NCI-H345 treated with DMSO at 0.1 percent for 48 hours (cell line): ENCODE data around the gene SLC25A53.
"Not testable (repeated sequence)": the region's sequence is repeated elsewhere in the genome, so short reads cannot be mapped to it uniquely, and the experiment has no call there.

Source experiments
- DNase-seq: peaks from one replicate; lab custom pipeline; 2025; ENCODE audit not compliant: unreplicated experiment; lab: John Stamatoyannopoulos, UW

Gene SLC25A53

DNA sequence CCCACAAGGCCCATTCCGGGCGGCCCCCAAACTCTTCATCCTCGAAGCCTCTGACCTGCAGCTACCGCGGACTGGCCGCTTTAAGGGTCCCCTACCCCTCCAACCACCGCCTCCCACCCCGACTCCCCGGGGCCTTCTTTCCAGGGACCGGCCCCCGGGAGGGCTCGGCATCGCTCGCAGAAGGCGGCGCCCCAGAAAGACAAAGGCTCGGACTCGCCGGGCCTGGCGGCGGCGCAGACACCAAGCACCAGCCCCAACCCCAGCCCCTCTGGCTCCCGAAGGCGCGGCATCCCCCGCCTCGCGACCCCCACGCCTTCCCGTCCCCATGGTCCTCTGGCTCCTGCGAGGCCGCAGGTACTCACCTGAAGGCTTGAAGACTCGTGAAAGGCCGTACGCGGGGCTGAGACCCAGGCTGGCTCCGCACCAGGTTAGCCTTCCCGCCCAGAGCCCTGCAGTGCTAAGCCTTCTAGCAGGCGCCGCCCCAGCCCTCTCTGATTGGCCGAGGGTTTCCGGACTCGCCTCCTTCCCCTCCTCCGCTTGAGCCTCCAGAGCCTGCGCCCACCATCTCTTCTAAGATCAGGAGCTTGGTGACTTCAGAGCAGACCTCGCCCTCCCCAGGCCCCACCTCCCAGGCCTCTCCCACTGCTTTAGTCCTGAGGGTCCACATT is 80.9 kb downstream of the SLC25A53 start, which contains the start of gene TMSB15C:
TMSB15C (minus strand) TSS at position 459 of the 668 bp plus-strand sequence.
- not testable (repeated sequence) for DNase-seq

DNA sequence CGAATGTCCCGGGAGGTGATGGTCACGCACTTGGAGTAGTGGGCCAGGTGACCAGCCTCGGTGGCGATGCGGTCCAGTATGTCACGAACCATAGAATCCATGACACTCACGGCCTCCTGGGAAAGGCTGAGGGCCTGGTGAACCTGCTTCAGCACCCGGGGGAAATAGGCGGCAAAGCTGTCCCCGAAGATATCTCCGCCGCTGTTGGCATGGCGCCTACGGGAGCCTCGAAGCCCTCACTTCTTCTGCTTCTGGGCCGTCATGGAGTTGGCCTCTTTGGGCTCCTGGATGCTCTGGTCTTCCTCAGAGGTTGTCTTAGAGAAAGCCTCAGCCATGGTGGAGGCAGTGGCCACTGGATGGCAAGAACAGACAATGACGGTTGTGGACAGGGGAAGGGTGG is 94.2 kb downstream of the SLC25A53 start:
- DNase-seq, result not testable (repeated sequence)

- DNase-seq, result not testable (repeated sequence)
These were observed 101.9 kb downstream of the SLC25A53 start for GRCh38 chrX:104054956-104055355.
